ENCODE data around the gene MAGI2. TPM values are rescaled to one million over a fixed set of nuclear protein-coding genes. Genes with fewer than 3 reads are reported as not detected.

The MAGI2 gene
- total RNA-seq, 1 experiment from 2014 or later = 0.34 TPM

DNA sequence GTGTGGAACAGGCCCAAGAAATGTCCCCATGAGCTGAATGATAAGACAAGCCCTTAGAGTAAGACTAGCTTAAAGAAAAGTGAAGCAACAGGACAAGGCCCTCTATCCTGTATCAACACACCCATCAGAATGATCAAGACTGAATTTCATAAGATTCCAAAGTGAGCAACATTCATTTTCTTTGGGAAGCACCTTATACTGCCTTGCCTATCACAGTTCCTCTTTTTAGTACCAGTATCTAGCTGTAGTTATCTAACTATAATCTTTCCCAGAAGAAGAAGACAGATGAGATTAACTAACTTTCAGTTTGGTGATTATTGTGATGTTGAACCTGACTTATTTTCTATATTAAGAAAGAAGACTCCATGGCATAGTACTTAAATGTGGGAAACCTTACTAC, 1263.7 kb downstream of the MAGI2 start:
- no TSS peak for BruUV-seq (replicated peaks)
- Histone ChIP-seq H3K4me3 (ENCODE audit: low read depth, low read length, poor library complexity, severe bottlenecking) (no peak overlapping the region), H3K27ac (ENCODE audit: low read depth, low read length, poor library complexity, severe bottlenecking) (no peak overlapping the region), H3K9me3 (ENCODE audit: low read depth, low read length, poor library complexity, severe bottlenecking) (no peaks in the 10 kb centered on the region), H3K36me3 (ENCODE audit: insufficient read depth, low read length, poor library complexity, severe bottlenecking) (no peaks in the 10 kb centered on the region), H3K4me1 (ENCODE audit: insufficient read depth, low read length, poor library complexity, severe bottlenecking) (peaks cover 6% of the 10 kb centered on the region), H3K27me3 (replicated peaks; ENCODE audit: insufficient read depth, low read depth, low read length, poor library complexity) (no peaks in the 10 kb centered on the region)
- POLR2A ChIA-PET (ENCODE audit: low non-redundant PET) = no interaction called here
- CTCF ChIA-PET = no interaction called here
- TF ChIP-seq EZH2 (IDR thresholded peaks at IDR 0.05; ENCODE audit: borderline replicate concordance, low read depth, low read length, poor library complexity, severe bottlenecking) = no peak
- TF ChIP-seq, protein P1, sequence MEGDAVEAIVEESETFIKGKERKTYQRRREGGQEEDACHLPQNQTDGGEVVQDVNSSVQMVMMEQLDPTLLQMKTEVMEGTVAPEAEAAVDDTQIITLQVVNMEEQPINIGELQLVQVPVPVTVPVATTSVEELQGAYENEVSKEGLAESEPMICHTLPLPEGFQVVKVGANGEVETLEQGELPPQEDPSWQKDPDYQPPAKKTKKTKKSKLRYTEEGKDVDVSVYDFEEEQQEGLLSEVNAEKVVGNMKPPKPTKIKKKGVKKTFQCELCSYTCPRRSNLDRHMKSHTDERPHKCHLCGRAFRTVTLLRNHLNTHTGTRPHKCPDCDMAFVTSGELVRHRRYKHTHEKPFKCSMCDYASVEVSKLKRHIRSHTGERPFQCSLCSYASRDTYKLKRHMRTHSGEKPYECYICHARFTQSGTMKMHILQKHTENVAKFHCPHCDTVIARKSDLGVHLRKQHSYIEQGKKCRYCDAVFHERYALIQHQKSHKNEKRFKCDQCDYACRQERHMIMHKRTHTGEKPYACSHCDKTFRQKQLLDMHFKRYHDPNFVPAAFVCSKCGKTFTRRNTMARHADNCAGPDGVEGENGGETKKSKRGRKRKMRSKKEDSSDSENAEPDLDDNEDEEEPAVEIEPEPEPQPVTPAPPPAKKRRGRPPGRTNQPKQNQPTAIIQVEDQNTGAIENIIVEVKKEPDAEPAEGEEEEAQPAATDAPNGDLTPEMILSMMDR (conservative IDR thresholded peaks at IDR 0.05; ENCODE audit: low read depth, low read length) = no peak
- intact Hi-C loops (cut with micrococcal nuclease; ENCODE audit: unreplicated experiment) = no loop called here
- no peak for DNase-seq (ENCODE audit: low spot score)

DNA sequence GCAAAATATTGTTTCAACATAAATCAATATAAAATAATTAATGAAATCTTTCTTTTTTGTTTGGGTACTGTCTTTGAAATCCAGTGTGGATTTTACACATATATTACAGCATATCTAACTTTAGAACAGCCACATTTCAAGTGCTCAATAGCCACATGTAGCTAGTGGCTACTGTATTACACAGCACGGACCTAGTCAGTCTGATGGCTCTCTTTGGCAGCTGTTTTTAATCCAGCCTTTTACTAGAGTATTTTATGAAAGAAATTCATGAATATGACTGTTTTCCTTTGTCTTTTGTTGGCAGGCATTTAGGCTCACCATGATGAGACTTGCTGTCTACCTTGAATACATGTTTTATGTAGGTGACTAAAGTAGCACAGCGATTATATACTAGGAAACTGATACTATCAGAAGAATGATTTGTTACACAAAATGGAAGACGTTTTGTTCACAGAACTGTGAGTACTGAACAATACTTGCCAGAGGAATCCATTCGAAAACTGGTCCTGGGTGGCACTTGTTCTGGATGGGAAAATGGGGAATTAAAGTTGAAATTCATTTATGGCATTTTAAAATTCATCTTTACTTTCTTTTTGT, 1268.2 kb downstream of the MAGI2 start:
- Histone ChIP-seq H3K4me3 (ENCODE audit: low read depth, low read length, poor library complexity, severe bottlenecking) (no peak overlapping the region), H3K27ac (ENCODE audit: low read depth, low read length, poor library complexity, severe bottlenecking) (no peak overlapping the region), H3K36me3 (ENCODE audit: insufficient read depth, low read length, poor library complexity, severe bottlenecking) (no peaks in the 10 kb centered on the region), H3K27me3 (replicated peaks; ENCODE audit: insufficient read depth, low read depth, low read length, poor library complexity) (peaks cover 5% of the 10 kb centered on the region), H3K4me1 (ENCODE audit: insufficient read depth, low read length, poor library complexity, severe bottlenecking) (no peaks in the 10 kb centered on the region), H3K9me3 (ENCODE audit: low read depth, low read length, poor library complexity, severe bottlenecking) (no peaks in the 10 kb centered on the region)
- ChIA-PET POLR2A (ENCODE audit: low non-redundant PET) (no interaction called here), CTCF (no interaction called here)
- no TSS peak for BruUV-seq (replicated peaks)
- no peak for TF ChIP-seq EZH2 (IDR thresholded peaks at IDR 0.05; ENCODE audit: borderline replicate concordance, low read depth, low read length, poor library complexity, severe bottlenecking)
- TF ChIP-seq, protein P1 (conservative IDR thresholded peaks at IDR 0.05; ENCODE audit: low read depth, low read length) = no peak
- intact Hi-C loops (cut with micrococcal nuclease; ENCODE audit: unreplicated experiment) = no loop called here
- no peak for DNase-seq (ENCODE audit: low spot score)

DNA sequence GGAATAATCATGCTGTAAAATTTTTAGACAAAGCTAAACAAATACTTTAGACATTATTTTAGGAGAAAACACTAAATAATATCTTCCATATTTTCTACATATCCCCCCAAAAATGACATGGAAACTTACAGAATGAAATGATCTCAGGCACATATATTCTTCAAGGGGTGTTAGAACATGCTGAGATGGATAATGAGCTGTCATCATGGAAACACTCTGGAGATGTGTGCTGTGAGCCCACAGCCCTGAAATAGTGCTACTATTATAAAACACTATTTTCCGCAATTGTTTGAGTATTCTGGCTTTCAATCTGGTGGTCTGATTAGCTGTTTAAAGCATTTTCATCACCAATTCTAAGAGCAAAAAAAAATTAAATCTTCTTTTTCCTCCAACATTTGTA, 1269.2 kb downstream of the MAGI2 start:
- Histone ChIP-seq H3K9me3 (ENCODE audit: low read depth, low read length, poor library complexity, severe bottlenecking) (no peaks in the 10 kb centered on the region), H3K27ac (ENCODE audit: low read depth, low read length, poor library complexity, severe bottlenecking) (no peak overlapping the region), H3K36me3 (ENCODE audit: insufficient read depth, low read length, poor library complexity, severe bottlenecking) (no peaks in the 10 kb centered on the region), H3K4me1 (ENCODE audit: insufficient read depth, low read length, poor library complexity, severe bottlenecking) (peaks cover 7% of the 10 kb centered on the region), H3K27me3 (replicated peaks; ENCODE audit: insufficient read depth, low read depth, low read length, poor library complexity) (peaks cover 5% of the 10 kb centered on the region), H3K4me3 (ENCODE audit: low read depth, low read length, poor library complexity, severe bottlenecking) (no peak overlapping the region)
- BruUV-seq (replicated peaks) = no TSS peak
- CTCF ChIA-PET = no interaction called here
- DNase-seq (ENCODE audit: low spot score) = no peak
- TF ChIP-seq, protein P1 (conservative IDR thresholded peaks at IDR 0.05; ENCODE audit: low read depth, low read length) = no peak
- TF ChIP-seq EZH2 (IDR thresholded peaks at IDR 0.05; ENCODE audit: borderline replicate concordance, low read depth, low read length, poor library complexity, severe bottlenecking) = no peak
- POLR2A ChIA-PET (ENCODE audit: low non-redundant PET) = no interaction called here
- intact Hi-C loops (cut with micrococcal nuclease; ENCODE audit: unreplicated experiment) = no loop called here

Data from A673 (cell line).